Measurements from ENCODE around the gene LRP5.

LRP5 gene

DNA sequence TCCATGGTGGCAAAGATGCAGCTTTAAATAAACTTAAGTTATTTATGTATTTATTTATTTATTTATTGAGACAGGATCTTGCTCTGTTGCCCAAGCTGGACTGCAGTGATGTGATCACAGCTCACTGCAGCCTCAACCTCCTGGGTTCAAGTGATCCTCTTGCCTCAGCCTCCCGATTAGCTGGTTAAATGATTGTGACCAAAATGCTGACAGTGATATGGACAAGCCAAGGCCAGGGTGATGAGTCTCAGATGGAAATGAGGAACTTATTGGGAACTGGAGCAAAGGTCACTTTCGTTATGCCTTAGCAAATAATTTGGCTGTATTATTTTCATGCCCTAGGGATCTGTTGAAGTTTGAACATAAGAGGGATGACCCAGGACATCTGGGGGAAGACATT lies 9.3 kb upstream of the LRP5 start:
- DNase-seq (ENCODE audit: insufficient read length, low spot score) (no peak), FAIRE-seq (no peak)
- TF ChIP-seq, protein P1, sequence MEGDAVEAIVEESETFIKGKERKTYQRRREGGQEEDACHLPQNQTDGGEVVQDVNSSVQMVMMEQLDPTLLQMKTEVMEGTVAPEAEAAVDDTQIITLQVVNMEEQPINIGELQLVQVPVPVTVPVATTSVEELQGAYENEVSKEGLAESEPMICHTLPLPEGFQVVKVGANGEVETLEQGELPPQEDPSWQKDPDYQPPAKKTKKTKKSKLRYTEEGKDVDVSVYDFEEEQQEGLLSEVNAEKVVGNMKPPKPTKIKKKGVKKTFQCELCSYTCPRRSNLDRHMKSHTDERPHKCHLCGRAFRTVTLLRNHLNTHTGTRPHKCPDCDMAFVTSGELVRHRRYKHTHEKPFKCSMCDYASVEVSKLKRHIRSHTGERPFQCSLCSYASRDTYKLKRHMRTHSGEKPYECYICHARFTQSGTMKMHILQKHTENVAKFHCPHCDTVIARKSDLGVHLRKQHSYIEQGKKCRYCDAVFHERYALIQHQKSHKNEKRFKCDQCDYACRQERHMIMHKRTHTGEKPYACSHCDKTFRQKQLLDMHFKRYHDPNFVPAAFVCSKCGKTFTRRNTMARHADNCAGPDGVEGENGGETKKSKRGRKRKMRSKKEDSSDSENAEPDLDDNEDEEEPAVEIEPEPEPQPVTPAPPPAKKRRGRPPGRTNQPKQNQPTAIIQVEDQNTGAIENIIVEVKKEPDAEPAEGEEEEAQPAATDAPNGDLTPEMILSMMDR (IDR thresholded peaks at IDR 0.05; ENCODE audit: insufficient read depth, missing control alignments) = no peak

DNA sequence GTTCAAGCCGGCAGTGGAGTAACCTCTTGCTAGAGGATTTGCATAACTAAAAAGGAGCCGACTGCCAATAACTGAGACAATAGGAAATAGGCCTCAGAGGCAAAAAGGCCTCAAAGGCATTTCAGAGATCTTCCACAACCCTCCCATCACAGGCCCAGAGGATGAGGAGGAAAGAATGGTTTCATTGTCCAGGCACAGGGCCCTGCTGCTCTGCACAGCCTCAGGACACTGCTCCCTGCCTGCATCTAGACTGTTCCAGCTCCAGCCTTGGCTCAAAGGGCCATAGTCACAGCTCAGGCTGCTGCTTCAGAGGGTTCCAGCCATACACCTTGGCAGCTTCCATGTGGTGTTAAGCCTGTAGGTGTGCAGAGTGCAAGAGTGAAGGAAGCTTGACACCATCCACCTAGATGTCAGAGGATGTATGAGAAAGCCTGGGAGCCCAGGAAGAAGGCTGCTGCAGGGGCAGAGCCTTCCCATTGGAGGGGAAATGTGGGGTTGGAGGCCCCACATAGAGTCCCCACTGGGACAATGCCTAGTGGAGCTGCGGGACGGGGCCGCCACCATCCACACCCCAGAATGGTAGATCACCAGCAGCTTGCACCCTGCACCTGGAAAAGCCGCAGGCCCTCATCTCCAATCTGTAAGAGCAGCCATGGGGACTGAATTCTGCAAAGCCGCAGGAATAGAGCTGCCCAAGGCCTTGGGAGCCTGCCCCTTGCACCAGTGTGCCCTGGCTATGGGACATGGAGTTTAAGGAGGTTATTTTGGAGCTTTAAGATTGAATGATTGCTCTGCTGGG lies 8.2 kb upstream of the LRP5 start:
- DNase-seq (ENCODE audit: insufficient read length, low spot score) (no peak), FAIRE-seq (no peak)
- TF ChIP-seq, protein P1 (IDR thresholded peaks at IDR 0.05; ENCODE audit: insufficient read depth, missing control alignments) = no peak

DNA sequence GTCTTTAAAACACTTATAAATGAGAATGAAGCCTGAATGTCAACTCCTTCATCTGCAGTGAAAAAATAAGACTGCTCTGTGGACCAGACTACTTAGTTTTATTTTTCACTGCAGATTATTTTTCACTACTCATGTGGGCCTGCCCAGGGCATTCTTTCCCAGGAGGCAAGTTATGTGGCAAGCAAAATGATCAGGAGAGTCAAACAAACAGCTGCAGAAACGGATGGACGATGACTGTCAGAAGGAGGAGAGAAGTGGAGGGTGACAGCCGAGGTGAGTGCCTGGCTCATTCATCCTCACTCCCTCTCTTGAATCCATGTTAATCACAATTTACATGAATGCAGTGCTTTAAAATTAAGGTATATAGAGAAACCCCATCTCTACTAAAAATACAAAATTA lies 5.8 kb upstream of the LRP5 start:
- TF ChIP-seq, protein P1 (IDR thresholded peaks at IDR 0.05; ENCODE audit: insufficient read depth, missing control alignments) = no peak
- FAIRE-seq (no peak), DNase-seq (ENCODE audit: insufficient read length, low spot score) (no peak)

GRCh38 chr11:68308068-68308467 lies 4.3 kb upstream of the LRP5 start:
- DNase-seq (ENCODE audit: insufficient read length, low spot score) = no peak
- TF ChIP-seq, protein P1 (IDR thresholded peaks at IDR 0.05; ENCODE audit: insufficient read depth, missing control alignments) = no peak
- no peak for FAIRE-seq

- FAIRE-seq = no peak
- TF ChIP-seq, protein P1 (IDR thresholded peaks at IDR 0.05; ENCODE audit: insufficient read depth, missing control alignments) = no peak
- DNase-seq (ENCODE audit: insufficient read length, low spot score) = no peak
These were observed 2.7 kb upstream of the LRP5 start for GRCh38 chr11:68309621-68310185.

- TF ChIP-seq, protein P1 (IDR thresholded peaks at IDR 0.05; ENCODE audit: insufficient read depth, missing control alignments) = no peak
- FAIRE-seq (no peak), DNase-seq (ENCODE audit: insufficient read length, low spot score) (no peak)
These were observed 953 bp upstream of the LRP5 start for GRCh38 chr11:68311160-68312116.

All from D721Med (cell line).